Kidney epithelial cell (primary cell): ENCODE measurements around the gene UVSSA. TPM values are rescaled to one million over a fixed set of nuclear protein-coding genes. Genes with fewer than 3 reads are reported as not detected.

ENCODE experiments used
- DNase-seq: peaks from one replicate; pipeline ENCODE4 v3.0.0-alpha.2; 2010; ENCODE audit warnings: low read depth
- H3K27me3 ChIP-seq: 2 replicates; pipeline ENCODE4 v1.6.0; 2011; ENCODE audit warnings: low read length; ENCODE audit not compliant: control insufficient read depth, insufficient read depth
- H3K36me3 ChIP-seq: 2 replicates; pipeline ENCODE4 v1.5.1; 2011; ENCODE audit warnings: low read length; ENCODE audit not compliant: control insufficient read depth, insufficient read depth
- H3K4me3 ChIP-seq: 2 replicates; pipeline ENCODE4 v1.5.1; 2011; ENCODE audit warnings: low read depth, mild to moderate bottlenecking, control low read depth, low read length
- total RNA-seq: library from RNA; depleted of rRNA; stranded (reverse); fragments of >200 nt; gene quantifications from 2 replicates; pipeline ENCODE4 v1.2.3, GENCODE V29; 2015
- TF ChIP-seq, protein P1 (sequence below): IDR thresholded peaks from 2 replicates; pipeline ENCODE4 v1.5.1; 2011; ENCODE audit warnings: mild to moderate bottlenecking, moderate library complexity, low read length, control low read depth, inconsistent platforms; ENCODE audit not compliant: insufficient read depth, poor library complexity, severe bottlenecking

Gene UVSSA
- total RNA-seq, 1 donor from 2014 or later, result 13.0 TPM

DNA sequence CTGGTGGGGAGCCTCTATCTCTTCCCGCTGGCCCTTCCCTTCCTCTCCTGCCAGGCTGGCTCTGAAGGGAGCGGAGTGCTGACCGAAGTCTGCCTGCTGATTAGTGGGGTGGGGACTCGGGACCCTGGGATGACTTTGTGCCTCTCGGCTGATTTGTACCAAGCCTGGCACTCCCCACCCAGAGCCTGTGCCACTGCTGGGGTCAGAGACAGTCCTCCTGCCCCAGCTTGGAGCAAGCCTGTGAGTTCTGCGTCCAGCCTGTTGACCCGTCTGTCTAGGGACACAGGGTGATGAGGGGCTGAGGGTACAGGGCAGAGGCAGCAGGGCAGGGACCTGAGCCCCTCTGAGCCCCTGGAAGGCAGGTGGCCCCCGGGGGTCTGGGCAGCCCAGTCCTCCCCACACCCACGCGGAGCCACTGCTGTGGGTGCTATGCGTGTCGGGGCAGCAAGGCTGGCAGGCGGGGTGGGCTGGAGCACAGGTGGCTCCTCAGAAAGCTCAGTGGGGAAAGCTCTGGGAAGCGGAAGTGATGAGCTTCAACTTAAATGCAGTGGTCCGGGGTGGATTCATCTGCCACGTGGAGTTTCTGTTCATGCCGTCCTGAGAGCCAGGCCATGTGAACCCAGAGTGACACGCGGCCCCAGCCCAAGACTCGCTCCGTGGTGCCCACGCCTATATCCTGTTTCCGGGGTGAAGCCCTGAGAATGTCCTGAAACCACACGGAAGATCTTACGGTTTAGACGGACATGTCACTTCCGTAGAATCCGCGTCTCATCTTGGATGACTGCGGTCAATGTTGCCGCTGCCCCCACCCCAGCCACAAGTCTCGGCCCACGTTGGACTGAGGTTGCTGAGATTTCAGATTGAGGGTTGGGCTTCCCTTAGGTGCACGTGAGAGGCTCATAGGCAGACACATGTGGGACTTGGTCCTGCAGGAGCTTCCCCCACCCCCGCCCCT is 21.1 kb upstream of the UVSSA start:
- Histone ChIP-seq H3K4me3 (no peak overlapping the region), H3K36me3 (peaks cover 4% of the 10 kb centered on the region), H3K27me3 (no peaks in the 10 kb centered on the region)
- DNase-seq, result no peak
- TF ChIP-seq, protein P1, sequence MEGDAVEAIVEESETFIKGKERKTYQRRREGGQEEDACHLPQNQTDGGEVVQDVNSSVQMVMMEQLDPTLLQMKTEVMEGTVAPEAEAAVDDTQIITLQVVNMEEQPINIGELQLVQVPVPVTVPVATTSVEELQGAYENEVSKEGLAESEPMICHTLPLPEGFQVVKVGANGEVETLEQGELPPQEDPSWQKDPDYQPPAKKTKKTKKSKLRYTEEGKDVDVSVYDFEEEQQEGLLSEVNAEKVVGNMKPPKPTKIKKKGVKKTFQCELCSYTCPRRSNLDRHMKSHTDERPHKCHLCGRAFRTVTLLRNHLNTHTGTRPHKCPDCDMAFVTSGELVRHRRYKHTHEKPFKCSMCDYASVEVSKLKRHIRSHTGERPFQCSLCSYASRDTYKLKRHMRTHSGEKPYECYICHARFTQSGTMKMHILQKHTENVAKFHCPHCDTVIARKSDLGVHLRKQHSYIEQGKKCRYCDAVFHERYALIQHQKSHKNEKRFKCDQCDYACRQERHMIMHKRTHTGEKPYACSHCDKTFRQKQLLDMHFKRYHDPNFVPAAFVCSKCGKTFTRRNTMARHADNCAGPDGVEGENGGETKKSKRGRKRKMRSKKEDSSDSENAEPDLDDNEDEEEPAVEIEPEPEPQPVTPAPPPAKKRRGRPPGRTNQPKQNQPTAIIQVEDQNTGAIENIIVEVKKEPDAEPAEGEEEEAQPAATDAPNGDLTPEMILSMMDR, result no peak

DNA sequence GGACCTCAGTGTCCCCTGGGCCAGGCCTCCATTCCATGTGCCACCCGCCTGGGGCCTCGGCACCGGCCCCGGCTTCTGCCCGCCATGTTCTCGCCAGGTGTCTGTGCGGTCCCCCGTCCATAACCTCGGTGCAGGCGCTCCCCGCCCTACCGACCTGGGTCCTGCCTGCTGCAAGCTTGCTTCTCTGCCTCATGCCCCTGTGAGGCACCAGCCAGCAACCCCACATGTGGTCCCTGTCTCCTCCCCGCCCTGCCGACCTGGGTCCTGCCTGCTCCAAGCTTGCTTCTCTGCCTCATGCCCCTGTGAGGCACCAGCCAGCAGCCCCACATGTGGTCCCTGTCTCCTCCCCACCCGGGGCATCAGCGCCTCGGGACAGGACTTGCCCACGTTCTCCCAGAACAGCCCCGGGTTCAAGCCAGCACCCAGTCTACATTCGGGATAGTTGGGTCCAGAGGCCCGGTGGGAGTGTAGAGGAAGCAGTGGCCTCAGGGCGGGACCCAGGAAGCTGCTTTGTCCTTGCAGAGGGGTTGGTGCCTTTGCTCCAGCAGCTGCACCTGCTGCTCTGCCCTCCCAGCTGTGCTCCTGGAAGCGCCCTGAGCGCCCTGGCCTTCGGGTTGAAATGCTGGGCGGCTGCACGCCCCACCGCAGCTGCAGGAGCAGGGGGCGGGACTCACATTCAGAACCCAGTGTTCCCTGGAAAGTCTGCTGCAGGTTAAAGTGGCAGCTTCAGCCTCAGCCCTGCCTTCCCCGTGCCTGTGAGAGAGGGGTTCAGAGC is 20.1 kb upstream of the UVSSA start:
- Histone ChIP-seq H3K4me3 (no peak overlapping the region), H3K36me3 (peaks cover 4% of the 10 kb centered on the region), H3K27me3 (no peaks in the 10 kb centered on the region)
- TF ChIP-seq, protein P1, result no peak
- no peak for DNase-seq

DNA sequence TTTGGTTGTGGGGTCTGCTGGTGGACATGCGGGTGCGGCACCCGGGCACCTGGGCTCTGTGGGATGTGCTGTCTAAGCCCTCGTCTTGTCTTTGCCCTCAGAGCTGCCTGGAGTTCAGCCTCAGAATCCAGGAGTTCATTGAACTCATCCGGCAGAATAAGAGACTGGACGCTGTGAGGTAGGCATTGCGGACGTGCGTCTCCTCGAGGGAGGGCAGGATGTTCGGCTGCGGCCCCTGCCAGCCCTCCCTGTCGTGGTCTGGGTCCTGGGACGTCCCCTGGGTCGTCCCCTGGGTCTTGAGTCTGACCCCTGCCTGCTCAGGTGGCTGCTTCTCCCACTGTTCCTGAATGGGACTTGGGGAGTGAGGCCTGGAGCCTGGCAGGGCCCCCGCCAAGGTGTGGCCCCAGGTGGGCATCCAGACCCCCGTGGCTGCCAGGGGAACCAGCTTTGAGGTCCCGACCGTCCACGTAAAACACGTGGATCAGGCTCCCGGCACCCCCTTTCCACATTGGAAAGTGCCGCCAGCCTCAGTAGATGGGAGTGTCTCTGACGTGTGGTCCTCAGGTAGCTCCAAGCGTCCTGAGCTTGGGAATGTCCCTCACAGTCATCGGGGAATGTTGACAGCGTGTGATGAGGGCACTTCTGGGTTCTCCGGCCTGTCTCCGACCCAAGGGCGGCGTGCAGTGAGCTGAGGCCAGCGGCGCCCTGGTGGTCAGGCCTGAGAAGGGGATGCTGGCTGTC is 19.3 kb upstream of the UVSSA start:
- H3K36me3 ChIP-seq, result peaks cover 4% of the 10 kb centered on the region
- H3K4me3 ChIP-seq, result no peak overlapping the region
- H3K27me3 ChIP-seq, result no peaks in the 10 kb centered on the region
- TF ChIP-seq, protein P1, result no peak
- no peak for DNase-seq

DNA sequence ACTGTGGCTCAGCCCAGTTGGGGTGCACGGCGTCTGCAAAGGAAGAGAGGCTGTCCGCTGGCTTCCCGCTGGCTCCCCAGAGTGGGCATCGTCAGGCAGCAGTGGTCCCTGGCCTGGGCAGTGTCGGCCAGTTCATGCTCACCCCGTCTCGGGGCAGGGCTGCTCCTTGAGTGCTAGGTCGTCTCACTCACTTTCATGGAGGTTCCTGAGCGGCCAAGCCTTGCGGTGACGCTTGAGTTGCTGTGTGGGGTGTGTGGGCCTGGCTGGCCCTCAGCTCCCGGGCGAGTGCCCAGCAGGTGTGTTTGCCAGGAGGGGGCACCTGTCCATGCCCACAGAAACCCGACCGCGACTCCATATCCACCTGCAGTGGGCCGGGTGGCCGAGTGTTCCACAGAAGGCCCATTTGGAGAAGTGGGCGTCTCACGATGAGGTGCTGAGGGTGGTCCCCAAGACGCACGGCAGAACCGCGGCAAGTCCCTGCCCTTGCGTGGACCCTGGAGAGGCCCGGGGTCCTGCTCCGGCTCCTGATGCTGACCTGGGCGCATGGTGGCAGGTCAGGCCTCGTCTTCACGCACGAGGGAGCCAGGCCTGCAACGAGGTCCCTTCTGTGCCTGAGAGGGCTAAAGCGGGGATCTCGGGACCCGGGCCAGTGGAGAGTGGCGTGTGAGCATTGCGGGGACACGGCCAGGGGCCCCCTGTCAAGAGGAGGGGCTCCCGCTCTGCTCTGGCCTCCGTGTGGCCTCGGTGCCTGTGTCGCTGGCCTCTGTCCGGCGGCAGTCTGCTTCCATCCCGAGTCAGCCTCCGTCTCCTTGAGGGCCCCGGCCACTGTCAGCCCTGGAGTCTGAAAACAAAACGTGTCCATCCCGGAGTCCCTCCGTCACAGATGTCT is 18.5 kb upstream of the UVSSA start:
- H3K4me3 ChIP-seq, result no peak overlapping the region
- no peak for DNase-seq
- H3K36me3 ChIP-seq, result peaks cover 4% of the 10 kb centered on the region
- TF ChIP-seq, protein P1, result no peak
- no peaks in the 10 kb centered on the region for H3K27me3 ChIP-seq
